Osteoblast (primary cell): Measurements from ENCODE around the gene AHI1. TPM values are rescaled to one million over a fixed set of nuclear protein-coding genes. Genes with fewer than 3 reads are reported as not detected.
"Not testable (repeated sequence)": the region's sequence is repeated elsewhere in the genome, so short reads cannot be mapped to it uniquely, and the experiment has no call there.

Experiments
- DNase-seq: peaks from one replicate; pipeline ENCODE4 v3.0.0; 2011; ENCODE audit warnings: low spot score, mixed read lengths; ENCODE audit not compliant: insufficient read length; ENCODE audit errors: missing footprints
- H2AFZ ChIP-seq: 2 replicates; pipeline ENCODE4 v1.6.0; 2011; ENCODE audit warnings: mild to moderate bottlenecking, low read length
- H3K27ac ChIP-seq: 2 replicates; pipeline ENCODE4 v1.5.1; 2011; ENCODE audit warnings: mild to moderate bottlenecking, low read depth, low read length, moderate library complexity
- H3K27me3 ChIP-seq: 2 replicates; pipeline ENCODE4 v1.6.0; 2012; ENCODE audit warnings: mild to moderate bottlenecking, control low read depth, inconsistent platforms, low read length, moderate library complexity; ENCODE audit not compliant: insufficient read depth
- H3K36me3 ChIP-seq: 2 replicates; pipeline ENCODE4 v1.5.1; 2011; ENCODE audit warnings: mild to moderate bottlenecking, low read length, control low read depth, moderate library complexity; ENCODE audit not compliant: insufficient read depth
- H3K4me1 ChIP-seq: 2 replicates; pipeline ENCODE4 v1.5.1; 2011; ENCODE audit warnings: mild to moderate bottlenecking, low read length, control low read depth, moderate library complexity; ENCODE audit not compliant: insufficient read depth
- H3K4me2 ChIP-seq: 2 replicates; pipeline ENCODE4 v1.6.0; 2011; ENCODE audit warnings: mild to moderate bottlenecking, low read length; ENCODE audit not compliant: insufficient read depth
- H3K4me3 ChIP-seq: fragments of 200-600 bp; sonication (generic); 3 replicates; pipeline ENCODE4 v1.5.1; 2012; ENCODE audit warnings: mild to moderate bottlenecking, low read length, inconsistent platforms; ENCODE audit not compliant: insufficient read depth
- H3K79me2 ChIP-seq: 2 replicates; pipeline ENCODE4 v1.6.0; 2012; ENCODE audit warnings: mild to moderate bottlenecking, low read length, control low read depth, inconsistent platforms; ENCODE audit not compliant: insufficient read depth
- H3K9me3 ChIP-seq: 2 replicates; pipeline ENCODE4 v1.5.1; 2011; ENCODE audit warnings: low read depth, low read length, control low read depth
- H4K20me1 ChIP-seq: 2 replicates; pipeline ENCODE4 v1.6.0; 2012; ENCODE audit warnings: mild to moderate bottlenecking, low read length, control low read depth; ENCODE audit not compliant: insufficient read depth
- total RNA-seq: library from RNA; depleted of rRNA; stranded (reverse); fragments of >200 nt; gene quantifications from 2 replicates; pipeline ENCODE4 v1.2.3, GENCODE V29; 2012
- TF ChIP-seq, protein P1 (sequence below): IDR thresholded peaks from 2 replicates; pipeline ENCODE4 v1.5.1; 2011; ENCODE audit warnings: mild to moderate bottlenecking, low read depth, low read length, moderate library complexity; ENCODE audit errors: extremely low read depth

The AHI1 gene
- total RNA-seq, 1 donor = 50.3 TPM

DNA sequence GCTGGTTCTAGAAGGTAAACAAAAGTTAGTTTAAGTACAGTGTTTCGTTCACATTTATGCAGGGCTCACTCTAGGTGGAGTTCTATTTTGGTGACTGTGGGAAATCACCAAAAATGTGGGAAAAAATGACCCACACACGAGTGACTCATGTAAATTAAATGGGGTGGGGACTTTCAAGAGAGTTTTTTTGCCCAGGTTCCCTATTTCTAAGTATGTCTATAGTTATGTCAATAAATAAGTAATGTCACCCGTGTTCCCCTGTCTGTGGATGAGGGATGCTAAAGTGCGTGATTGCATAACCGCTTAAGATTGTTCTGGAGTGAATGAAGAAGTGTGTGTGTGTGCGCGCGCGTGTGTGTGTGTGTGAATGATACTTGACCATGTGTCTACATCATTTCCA is 247.3 kb downstream of the AHI1 start:
- Histone ChIP-seq H3K9me3 (no peaks in the 10 kb centered on the region), H4K20me1 (no peaks in the 10 kb centered on the region), H3K79me2 (no peaks in the 10 kb centered on the region), H3K36me3 (no peaks in the 10 kb centered on the region), H3K4me2 (no peak overlapping the region), H3K27ac (no peak overlapping the region), H3K4me1 (no peaks in the 10 kb centered on the region), H3K4me3 (no peak overlapping the region), H3K27me3 (no peaks in the 10 kb centered on the region), H2AFZ (no peak overlapping the region)
- DNase-seq = no peak
- TF ChIP-seq, protein P1, sequence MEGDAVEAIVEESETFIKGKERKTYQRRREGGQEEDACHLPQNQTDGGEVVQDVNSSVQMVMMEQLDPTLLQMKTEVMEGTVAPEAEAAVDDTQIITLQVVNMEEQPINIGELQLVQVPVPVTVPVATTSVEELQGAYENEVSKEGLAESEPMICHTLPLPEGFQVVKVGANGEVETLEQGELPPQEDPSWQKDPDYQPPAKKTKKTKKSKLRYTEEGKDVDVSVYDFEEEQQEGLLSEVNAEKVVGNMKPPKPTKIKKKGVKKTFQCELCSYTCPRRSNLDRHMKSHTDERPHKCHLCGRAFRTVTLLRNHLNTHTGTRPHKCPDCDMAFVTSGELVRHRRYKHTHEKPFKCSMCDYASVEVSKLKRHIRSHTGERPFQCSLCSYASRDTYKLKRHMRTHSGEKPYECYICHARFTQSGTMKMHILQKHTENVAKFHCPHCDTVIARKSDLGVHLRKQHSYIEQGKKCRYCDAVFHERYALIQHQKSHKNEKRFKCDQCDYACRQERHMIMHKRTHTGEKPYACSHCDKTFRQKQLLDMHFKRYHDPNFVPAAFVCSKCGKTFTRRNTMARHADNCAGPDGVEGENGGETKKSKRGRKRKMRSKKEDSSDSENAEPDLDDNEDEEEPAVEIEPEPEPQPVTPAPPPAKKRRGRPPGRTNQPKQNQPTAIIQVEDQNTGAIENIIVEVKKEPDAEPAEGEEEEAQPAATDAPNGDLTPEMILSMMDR = no peak

DNA sequence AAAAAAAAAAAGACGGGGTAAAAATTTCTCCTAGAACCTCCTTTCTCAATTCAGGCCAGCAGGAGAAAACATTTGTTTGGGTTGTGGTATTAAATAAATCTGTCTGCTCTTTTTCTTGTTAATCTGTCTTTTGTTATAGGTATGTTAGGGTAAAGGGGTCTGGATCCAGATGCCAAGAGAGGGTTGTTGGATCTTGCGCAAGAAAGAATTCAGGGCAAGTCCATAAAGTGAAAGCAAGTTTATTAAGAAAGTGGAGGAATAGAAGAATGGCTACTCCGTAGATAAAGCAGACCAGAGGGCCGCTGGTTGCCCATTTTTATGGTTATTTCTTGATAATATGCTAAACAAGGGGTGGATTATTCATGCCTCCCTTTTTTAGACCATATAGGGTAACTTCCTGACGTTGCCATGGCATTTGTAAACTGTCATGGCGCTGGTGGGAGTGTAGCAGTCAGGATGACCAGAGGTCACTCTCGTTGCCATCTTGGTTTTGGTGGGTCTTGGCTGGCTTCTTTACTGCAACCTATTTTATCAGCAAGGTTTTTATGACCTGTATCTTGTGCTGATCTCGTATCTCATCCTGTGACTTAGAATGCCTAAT is 251.0 kb downstream of the AHI1 start:
- not testable (repeated sequence) for DNase-seq, H4K20me1 ChIP-seq, H3K4me1 ChIP-seq, H3K27me3 ChIP-seq, H3K9me3 ChIP-seq, H3K4me3 ChIP-seq, H3K4me2 ChIP-seq, H3K36me3 ChIP-seq, H2AFZ ChIP-seq, H3K79me2 ChIP-seq, H3K27ac ChIP-seq

DNA sequence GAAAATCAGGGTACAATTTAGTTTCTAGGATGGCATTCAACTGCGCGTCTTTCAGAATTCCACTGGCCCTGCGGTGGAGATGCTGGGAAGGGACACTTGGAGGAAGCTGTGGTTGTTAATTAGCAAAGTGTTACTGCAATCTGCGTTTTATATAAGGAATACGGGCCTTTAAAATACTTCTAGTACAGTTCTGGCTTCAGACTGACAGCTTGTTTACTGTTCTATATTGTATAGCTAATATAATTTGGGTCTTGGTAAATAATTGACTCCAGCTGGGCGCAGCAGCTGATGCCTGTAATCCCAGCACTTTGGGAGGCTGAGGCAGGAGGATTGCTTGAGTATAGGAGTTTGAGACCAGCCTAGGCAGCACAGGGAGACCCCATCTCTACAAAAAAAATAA is 252.7 kb downstream of the AHI1 start:
- no peak overlapping the region for H3K4me3 ChIP-seq

GRCh38 chr6:135243871-135244796 is 253.4 kb downstream of the AHI1 start:
- H3K4me3 ChIP-seq = no peak overlapping the region
- no peaks in the 10 kb centered on the region for H3K4me1 ChIP-seq
- H3K4me2 ChIP-seq = no peak overlapping the region
- H2AFZ ChIP-seq = no peak overlapping the region
- no peak overlapping the region for H3K27ac ChIP-seq
- no peaks in the 10 kb centered on the region for H3K9me3 ChIP-seq
- no peaks in the 10 kb centered on the region for H3K27me3 ChIP-seq
- TF ChIP-seq, protein P1 = no peak
- no peaks in the 10 kb centered on the region for H4K20me1 ChIP-seq
- no peak for DNase-seq
- no peaks in the 10 kb centered on the region for H3K36me3 ChIP-seq
- no peaks in the 10 kb centered on the region for H3K79me2 ChIP-seq

More for the DNA sequence above, 252.7 kb downstream of the AHI1 start:
- Histone ChIP-seq H3K27ac (no peak overlapping the region), H3K4me2 (no peak overlapping the region), H3K27me3 (no peaks in the 10 kb centered on the region), H3K4me1 (no peaks in the 10 kb centered on the region), H3K9me3 (no peaks in the 10 kb centered on the region), H2AFZ (no peak overlapping the region), H4K20me1 (no peaks in the 10 kb centered on the region), H3K79me2 (no peaks in the 10 kb centered on the region), H3K36me3 (no peaks in the 10 kb centered on the region)
- no peak for DNase-seq
- TF ChIP-seq, protein P1 = no peak
